ENCODE results near the gene POGK. TPM values are rescaled to one million over a fixed set of nuclear protein-coding genes. Genes with fewer than 3 reads are reported as not detected.

Gene POGK
- total RNA-seq (2014; rRNA removed; shearing (Covaris generic)), result 31.3 and 31.4 TPM in 2 replicates
- 10.0 and 10.9 TPM in 2 replicates for polyA plus RNA-seq (2016; fragmentation: Nextera tagmentation; extraction: Ambion mirVana)
- long read RNA-seq, partial matches to known transcripts, result 2 of 3 reads
- long read RNA-seq, other reads (novel, unspliced or antisense), result 1 of 3 reads

GRCh38 chr1:166838766-166839599 is at the start of gene POGK:
Gene POGK, plus strand, starts transcription at chr1:166839475. Its CDS starts 1,482 bp downstream, at chr1:166840957.
- Histone ChIP-seq H3K27ac (ENCODE audit: low read depth) (peak within 1 kb of the TSS; percentile 93), H3K4me2 (peak within 1 kb of the TSS; percentile 96), H3K4me3 (peak within 1 kb of the TSS; percentile 87), H3F3A (replicated peaks; ENCODE audit: low read depth) (0 out of 2 replicates have a peak, but pooled peaks cover 6% of the 10 kb centered on the region), H3K36me3 (ENCODE audit: insufficient read depth) (peaks cover 33% of the 10 kb centered on the region), H4K20me1 (replicated peaks; ENCODE audit: insufficient read depth) (no peaks in the 10 kb centered on the region), H3K4me1 (ENCODE audit: insufficient read depth) (peaks cover 15% of the 10 kb centered on the region), H3K27me3 (ENCODE audit: insufficient read depth) (no peaks in the 10 kb centered on the region), H2AFZ (peak within 1 kb of the TSS; percentile 98), H3K9me2 (ENCODE audit: insufficient read depth) (peaks cover 7% of the 10 kb centered on the region; the same call in 1 of the 2 replicates), H3K79me2 (replicated peaks; ENCODE audit: insufficient read depth) (peaks cover 37% of the 10 kb centered on the region)
- peak; percentile 92 for DNase-seq (ENCODE audit: low spot score)
- H3K27me3 Mint-ChIP-seq (ENCODE audit: insufficient read depth, low read depth, poor library complexity), result peaks cover 11% of the 10 kb centered on the region
- peaks cover 40% of the 10 kb centered on the region for H3K36me3 Mint-ChIP-seq (ENCODE audit: low read depth)
- peak within 1 kb of the TSS; percentile 98 for H3K27ac Mint-ChIP-seq
- peak within 1 kb of the TSS; percentile 95 for H3K4me3 Mint-ChIP-seq
- H3K4me1 Mint-ChIP-seq, result peaks cover 24% of the 10 kb centered on the region
- TF ChIP-seq REST (IDR thresholded peaks at IDR 0.05; ENCODE audit: unreplicated experiment) (peak; percentile 11), CREB1 (CRISPR knock-in tag; IDR thresholded peaks at IDR 0.05; ENCODE audit: low read depth) (peak; percentile 70), ZNF114 (CRISPR knock-in tag; IDR thresholded peaks at IDR 0.05) (no peak), ZNF331 (CRISPR knock-in tag; IDR thresholded peaks at IDR 0.05; ENCODE audit: low read depth) (no peak), POLR2AphosphoS5 (IDR thresholded peaks at IDR 0.05; ENCODE audit: low read depth) (peak; percentile 90), ETS1 (IDR thresholded peaks at IDR 0.05) (no peak), ZNF462 (CRISPR knock-in tag; IDR thresholded peaks at IDR 0.05) (no peak), STAT1 (IDR thresholded peaks at IDR 0.05; ENCODE audit: unreplicated experiment) (no peak), CTCF (conservative IDR thresholded peaks at IDR 0.05; ENCODE audit: low read depth in 2 of 2) (no peak)
- H3K9me3 Mint-ChIP-seq, result no peaks in the 10 kb centered on the region
- peak; percentile 94 for ATAC-seq
